Astrocyte of the cerebellum (primary cell): Measurements from ENCODE around the gene CDC73.
"Not testable (repeated sequence)": the region's sequence is repeated elsewhere in the genome, so short reads cannot be mapped to it uniquely, and the experiment has no call there.

Experiments
- DNase-seq: peaks from one replicate; pipeline ENCODE4 v3.0.0-alpha.2; 2011; ENCODE audit warnings: low read depth
- H3K4me3 ChIP-seq: 2 replicates; pipeline ENCODE4 v1.5.1; 2011; ENCODE audit warnings: mild to moderate bottlenecking, low read depth, low read length, moderate library complexity
- in situ Hi-C: cut with HindIII; loops from 2 replicates; pipeline ENCODE4 v1.10.0; 2017; ENCODE audit warnings: low sequenced_read_pairs
- TF ChIP-seq, protein P1 (sequence below): IDR thresholded peaks from 2 replicates; pipeline ENCODE4 v1.5.1; 2012; ENCODE audit warnings: low read length, low read depth, moderate library complexity, mild to moderate bottlenecking; ENCODE audit errors: missing control alignments

CDC73 gene

DNA sequence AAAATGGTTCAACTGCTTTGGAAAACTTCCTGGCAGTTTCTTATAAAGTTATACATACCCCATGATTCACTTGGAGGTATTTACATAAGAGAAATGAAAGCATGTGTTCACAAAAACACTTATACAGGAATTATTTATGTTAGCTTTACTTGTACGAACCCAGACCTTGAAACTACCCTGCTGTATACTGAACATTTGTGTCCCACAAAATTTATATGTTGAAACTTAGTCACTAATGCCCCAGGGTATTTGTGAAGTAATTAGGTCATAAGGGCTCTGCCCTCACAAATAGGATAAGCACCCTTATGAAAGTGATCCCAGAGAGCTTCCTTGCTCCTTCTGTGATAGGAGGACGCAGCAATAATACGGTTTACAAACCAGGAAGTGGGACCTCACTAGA is 107.3 kb downstream of the CDC73 start:
- H3K4me3 ChIP-seq, result no peak overlapping the region
- DNase-seq, result no peak
- in situ Hi-C loops, result no loop called here
- TF ChIP-seq, protein P1, sequence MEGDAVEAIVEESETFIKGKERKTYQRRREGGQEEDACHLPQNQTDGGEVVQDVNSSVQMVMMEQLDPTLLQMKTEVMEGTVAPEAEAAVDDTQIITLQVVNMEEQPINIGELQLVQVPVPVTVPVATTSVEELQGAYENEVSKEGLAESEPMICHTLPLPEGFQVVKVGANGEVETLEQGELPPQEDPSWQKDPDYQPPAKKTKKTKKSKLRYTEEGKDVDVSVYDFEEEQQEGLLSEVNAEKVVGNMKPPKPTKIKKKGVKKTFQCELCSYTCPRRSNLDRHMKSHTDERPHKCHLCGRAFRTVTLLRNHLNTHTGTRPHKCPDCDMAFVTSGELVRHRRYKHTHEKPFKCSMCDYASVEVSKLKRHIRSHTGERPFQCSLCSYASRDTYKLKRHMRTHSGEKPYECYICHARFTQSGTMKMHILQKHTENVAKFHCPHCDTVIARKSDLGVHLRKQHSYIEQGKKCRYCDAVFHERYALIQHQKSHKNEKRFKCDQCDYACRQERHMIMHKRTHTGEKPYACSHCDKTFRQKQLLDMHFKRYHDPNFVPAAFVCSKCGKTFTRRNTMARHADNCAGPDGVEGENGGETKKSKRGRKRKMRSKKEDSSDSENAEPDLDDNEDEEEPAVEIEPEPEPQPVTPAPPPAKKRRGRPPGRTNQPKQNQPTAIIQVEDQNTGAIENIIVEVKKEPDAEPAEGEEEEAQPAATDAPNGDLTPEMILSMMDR, result no peak

DNA sequence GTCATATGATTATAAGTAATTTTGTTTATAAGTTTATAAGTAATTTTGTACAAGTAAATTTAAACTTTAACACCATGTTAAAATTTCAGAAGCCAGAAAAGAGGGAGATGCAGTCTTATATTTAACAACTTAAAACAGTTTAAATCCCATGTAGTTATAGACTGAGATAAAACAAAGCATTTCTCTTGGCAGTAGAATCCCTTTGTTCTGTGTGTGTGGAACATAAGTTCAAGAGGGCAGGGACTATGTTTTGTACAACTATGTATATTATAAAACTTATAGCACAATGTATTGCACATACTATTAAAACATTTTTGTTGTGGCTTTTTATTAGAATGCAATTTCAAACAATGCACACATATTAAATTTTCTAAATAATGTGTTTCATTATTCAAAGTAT is 109.3 kb downstream of the CDC73 start:
- H3K4me3 ChIP-seq, in situ Hi-C loops, DNase-seq: not testable (repeated sequence)

DNA sequence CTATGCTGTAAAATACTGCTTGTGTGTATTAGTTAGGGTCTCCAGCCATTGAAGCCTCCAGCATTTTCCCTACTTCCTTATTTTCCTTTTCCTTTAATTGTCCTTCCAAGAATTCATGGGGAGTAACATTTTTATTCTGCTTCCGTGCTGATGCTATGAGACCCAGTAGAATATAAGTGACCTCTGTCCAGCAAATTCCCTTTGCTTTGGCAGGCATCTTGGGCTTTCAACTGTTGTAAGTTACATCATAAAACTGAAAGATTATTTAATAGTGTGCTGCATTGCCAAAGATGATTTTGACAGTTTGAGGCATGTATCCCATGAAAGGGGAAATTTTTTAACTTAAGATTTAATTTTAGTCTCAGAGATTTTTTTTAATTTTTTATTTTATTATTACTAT is 112.7 kb downstream of the CDC73 start:
- in situ Hi-C loops, result no loop called here
- TF ChIP-seq, protein P1, result no peak

DNA sequence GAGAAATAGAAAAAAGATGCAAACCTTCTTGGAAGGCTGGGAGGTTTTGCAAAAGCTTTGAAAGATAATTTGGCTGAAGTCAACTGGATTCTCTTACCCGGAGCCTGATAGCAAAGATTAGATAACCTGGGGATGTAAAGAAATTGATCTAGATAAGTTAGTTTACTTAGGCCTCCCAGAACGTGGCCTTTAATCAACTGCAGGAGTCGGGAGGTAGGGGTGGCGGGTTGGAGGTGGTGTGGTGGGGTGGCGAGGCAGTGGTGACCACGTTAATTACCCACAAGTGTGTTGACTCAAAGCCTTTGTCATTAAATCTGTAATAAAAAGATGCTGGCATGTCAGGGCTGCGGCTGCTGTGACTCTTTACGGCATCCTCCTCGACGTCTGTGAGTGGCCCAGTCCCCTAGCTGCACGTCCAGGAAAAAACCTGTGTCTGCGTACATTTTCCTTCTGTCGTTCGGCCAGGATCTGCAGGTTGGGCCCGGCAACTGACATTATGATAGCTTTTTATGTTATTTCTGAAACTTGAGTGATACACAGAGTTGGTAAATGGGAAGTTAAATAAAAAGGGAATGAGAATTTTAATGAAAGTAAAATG is 115.6 kb downstream of the CDC73 start:
- H3K4me3 ChIP-seq, result no peak overlapping the region
- TF ChIP-seq, protein P1, result no peak
- in situ Hi-C loops, result no loop called here
- no peak for DNase-seq

More for the DNA sequence above, 112.7 kb downstream of the CDC73 start:
- H3K4me3 ChIP-seq, result no peak overlapping the region
- DNase-seq, result no peak

DNA sequence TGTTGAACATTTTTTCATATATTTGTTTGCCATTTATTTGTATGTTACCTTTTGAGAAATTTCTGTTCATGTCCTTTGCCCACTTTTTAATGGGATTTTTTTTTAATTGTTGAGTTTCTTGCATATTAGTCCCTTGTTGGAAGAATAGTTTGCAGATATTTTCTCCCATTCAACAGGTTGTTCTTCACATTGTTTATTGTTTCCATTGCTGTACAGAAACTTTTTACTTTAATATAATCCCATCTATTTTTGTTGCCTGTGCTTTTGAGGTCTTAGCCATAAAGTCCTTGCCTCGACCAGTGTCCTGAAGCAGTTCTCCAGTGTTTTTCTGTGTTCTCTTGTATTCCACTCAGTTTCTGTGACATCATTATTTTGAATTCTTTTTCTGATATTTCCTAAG is 118.8 kb downstream of the CDC73 start:
- H3K4me3 ChIP-seq, result no peak overlapping the region
- in situ Hi-C loops, result no loop called here
- TF ChIP-seq, protein P1, result no peak
- no peak for DNase-seq

DNA sequence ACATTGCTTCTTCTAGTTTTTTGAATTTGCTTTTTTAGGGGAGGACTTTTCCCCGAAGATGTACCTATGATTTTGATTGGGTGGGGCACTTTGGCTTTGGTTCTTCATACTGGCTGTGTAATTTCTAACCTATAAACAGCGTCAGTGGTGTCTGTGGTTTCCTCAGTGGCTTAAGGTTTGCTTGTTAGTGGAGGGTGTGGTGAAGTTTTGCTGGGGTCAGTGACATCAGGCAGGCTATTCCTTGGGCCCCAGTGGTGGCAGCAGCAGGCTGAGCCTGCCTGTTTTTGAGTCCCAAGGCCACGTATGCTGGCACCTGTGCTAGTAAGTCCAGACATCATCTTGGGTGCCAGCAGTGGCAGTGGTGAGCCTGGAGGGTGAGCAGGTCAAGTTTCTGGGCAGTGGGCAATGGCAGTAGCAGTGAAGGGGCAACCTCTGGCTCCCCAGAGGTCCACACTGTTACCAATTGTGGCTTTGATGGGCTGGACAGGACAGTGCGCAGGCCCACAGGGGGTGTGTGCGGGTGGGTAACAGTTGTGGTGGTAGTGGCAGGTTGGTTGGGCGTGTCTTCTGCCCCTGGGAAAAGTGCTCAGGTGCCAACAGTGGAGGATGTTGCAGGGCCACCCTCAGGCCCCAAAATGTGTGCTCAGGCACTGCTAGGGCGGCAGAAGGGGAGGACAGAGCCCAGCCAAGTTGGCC is 119.4 kb downstream of the CDC73 start:
- in situ Hi-C loops, result no loop called here
- H3K4me3 ChIP-seq, result no peak overlapping the region
- TF ChIP-seq, protein P1, result no peak
- no peak for DNase-seq

DNA sequence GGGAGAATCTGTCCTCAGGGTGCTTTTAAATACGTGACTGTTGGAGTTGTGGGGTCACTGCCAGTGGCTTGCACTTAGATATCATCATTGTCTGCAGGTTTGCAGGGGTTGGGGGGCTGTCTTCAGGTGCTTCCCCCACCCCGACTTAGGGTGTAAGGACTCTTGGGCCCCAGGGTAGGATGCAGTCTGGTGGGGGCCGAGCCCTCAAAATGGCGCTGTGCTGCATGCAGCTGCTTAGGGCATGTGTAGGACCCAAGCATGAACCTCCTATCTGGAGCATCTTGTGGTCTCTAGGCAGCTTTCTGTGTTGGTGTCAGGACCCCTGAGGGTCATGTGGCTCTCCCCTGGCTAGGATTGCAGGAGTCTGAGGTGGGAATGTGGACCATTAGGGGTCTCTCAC is 120.2 kb downstream of the CDC73 start:
- TF ChIP-seq, protein P1, result no peak
- in situ Hi-C loops, result no loop called here
- H3K4me3 ChIP-seq, result no peak overlapping the region
- no peak for DNase-seq
